GM18861 (cell line): Measurements from ENCODE around the gene RANBP10.

Source experiments
- ATAC-seq: cut with Tn5 transposase; IDR thresholded peaks from one replicate; pipeline ENCODE4 v1.9.1; 2021; ENCODE audit not compliant: unreplicated experiment

RANBP10 gene

GRCh38 chr16:67828651-67829050 is 22.3 kb upstream of the RANBP10 start:
- ATAC-seq = no peak

GRCh38 chr16:67825906-67826305 is 19.5 kb upstream of the RANBP10 start:
- no peak for ATAC-seq

DNA sequence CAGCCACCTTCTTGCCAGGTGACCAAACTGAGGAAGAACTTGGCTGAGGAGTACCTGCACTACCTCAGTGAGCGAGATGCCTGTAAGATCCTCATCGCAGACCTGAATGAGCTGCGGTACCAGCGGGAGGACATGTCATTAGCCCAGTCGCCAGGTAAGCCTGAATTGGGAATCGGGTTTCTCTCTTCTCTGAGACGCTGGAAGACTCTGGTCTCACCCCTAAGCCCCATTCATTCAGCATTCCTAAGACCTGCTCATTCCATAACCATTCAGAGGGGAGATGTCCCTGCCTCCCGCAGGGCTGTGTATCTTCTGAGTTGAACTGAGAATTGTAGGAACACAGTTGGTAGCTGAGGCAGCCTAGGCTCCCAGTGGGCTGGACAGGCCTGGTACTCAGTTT is 18.8 kb upstream of the RANBP10 start:
- ATAC-seq = no peak

GRCh38 chr16:67822511-67822910 is 16.2 kb upstream of the RANBP10 start:
- ATAC-seq = no peak

GRCh38 chr16:67820608-67821259 is 14.4 kb upstream of the RANBP10 start:
- no peak for ATAC-seq

DNA sequence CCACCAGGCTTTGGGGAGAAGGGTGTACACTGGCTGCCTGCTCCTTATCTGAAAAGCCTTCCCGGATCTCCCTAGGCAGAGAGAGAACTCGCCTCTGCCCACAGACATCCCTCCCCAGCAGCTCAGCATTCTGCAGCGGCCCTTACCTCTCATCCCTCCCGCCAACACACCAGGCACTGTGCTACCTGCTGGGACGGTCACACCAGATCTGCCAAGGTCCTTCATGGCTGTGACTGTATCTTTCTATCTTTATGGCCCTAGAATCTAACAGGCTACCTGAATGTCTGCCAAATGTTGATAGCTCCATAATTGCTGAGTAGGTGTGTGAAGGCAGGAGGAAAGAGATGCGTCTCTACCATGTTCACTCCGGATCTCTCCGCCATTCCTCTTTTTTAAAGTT is 8.2 kb upstream of the RANBP10 start:
- ATAC-seq = no peak

DNA sequence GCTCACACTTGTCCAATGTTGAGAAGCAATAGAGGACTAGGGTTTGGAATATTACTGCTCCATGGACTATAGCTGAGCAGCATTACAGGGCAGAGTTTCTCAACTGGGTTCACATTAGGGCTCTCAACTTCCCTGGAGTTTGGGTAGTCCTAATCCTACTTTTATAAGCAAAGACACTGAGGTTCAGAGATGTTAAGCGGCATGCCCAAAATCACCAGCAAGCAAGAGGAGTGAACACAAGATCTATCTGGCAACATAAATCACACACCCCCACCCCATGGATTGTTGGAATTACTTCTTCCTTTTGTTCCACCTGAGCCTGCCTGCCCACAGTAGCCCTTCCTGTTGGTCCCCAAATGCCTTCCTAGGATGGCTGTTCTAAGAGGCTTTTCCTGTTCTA is 5.5 kb upstream of the RANBP10 start:
- no peak for ATAC-seq

DNA sequence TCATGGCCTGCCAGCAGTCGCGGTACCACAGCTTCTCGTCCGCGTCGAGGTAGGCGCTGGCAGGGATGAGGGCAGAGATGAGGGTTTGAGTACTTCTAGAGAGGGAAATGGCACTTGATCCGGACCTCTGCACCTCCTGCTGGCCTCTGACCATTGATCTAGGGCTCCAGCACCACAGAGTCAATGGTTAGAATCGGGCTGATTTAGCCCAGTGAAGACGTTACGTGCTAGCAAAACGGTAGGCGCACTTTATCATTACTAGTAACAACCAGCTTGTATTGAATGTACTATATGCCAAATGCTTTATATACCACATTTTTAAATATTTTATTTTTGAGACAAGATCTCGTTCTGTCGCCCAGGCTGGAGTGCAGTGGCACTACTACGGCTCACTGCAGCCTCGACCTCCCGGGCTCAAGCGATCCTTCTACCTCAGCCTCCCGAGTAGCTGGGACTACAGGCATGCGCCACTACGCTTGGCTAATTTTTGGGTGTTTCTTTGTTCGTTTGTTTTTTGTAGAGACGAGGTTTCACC is 855 bp upstream of the RANBP10 start:
- ATAC-seq = no peak

DNA sequence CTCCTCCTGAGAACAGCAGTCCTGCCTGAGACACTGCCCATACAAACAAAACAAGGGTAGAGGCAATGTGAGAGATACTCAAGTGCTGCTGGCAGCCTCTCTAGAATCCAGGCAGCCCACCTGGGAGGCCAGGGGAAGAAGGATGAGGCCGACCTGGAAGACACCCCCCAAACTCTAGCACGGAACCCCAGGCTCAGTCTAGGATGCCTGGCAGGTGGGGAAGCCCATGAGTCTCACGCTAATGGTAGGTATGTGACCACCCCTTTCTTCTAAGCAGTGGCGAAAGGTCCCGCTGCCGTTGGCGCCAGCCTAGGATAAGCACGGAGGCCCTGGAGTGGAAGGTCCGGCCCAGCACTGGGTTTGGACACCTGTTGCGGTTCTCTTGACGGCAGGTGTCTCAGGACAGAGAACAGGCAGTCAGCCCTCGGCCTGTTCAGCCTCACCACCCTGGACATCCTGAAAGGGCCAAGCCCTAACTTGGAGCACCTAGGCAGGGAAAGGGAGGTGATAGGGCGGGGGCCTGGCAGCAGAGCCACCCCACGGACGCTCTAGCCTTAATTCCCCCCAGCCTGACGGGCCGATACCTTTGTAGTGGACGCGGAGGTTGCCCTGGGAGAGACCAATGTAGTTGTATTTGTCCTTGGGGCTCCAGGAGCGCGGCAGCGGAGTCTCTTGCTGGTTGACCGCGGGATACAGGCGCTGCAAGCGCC is 487 bp downstream of the RANBP10 start:
- no peak for ATAC-seq

GRCh38 chr16:67804853-67805542 is 1.4 kb downstream of the RANBP10 start:
- no peak for ATAC-seq

GRCh38 chr16:67803894-67804293 is 2.5 kb downstream of the RANBP10 start:
- no peak for ATAC-seq

GRCh38 chr16:67801883-67802282 is 4.5 kb downstream of the RANBP10 start:
- no peak for ATAC-seq

GRCh38 chr16:67801241-67801640 is 5.1 kb downstream of the RANBP10 start:
- ATAC-seq = no peak

DNA sequence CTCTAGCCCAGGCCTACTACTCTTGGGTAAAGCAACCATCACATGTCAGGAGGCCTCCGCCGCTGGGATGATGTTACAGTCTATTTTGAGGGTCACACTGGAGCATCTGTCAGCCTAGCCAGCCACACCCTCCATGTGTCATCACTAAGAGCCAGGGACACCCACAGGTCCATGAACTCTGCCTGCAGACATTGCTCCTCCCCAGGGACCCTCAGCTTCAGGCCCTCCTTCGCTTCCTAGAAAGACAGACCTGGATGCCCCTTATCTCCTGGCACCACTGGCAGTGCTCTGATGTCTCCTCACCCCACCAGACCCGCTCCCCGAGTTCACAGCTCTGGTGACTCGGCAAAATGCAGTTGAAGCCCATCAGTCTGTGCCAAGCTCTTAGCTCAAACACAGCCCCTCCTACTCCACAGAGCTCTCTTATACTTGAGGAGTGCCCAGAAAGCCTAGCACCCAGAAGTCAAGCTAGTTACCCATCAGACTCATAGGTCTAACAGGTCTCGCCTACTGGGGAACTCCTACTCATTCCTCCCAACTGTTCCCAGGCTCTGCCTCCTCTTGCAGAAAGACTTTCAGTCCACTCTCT is 5.9 kb downstream of the RANBP10 start:
- ATAC-seq = no peak

- no peak for ATAC-seq
These were observed 10.2 kb downstream of the RANBP10 start for GRCh38 chr16:67796099-67796718.

- no peak for ATAC-seq
These were observed 16.3 kb downstream of the RANBP10 start for GRCh38 chr16:67790071-67790470.

- no peak for ATAC-seq
These were observed 19.9 kb downstream of the RANBP10 start for GRCh38 chr16:67786491-67786890.

DNA sequence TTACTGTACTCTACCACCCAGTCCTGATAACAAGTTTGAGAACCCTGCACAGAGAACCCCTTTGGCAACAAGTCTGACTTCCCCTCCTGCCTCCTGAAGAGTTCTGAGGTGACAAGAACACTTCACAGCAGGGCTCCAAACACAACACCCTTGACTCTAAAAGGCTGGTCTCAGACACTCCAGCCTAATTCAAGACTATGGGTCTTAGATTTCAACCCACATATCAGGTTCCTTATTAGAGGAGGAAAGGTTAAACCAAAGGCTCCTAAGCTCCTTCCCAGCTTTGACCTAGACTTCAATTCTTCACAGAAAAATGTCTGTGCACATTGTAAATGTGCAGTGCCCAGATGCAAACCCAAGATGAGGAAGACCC is 23.0 kb downstream of the RANBP10 start:
- no peak for ATAC-seq

DNA sequence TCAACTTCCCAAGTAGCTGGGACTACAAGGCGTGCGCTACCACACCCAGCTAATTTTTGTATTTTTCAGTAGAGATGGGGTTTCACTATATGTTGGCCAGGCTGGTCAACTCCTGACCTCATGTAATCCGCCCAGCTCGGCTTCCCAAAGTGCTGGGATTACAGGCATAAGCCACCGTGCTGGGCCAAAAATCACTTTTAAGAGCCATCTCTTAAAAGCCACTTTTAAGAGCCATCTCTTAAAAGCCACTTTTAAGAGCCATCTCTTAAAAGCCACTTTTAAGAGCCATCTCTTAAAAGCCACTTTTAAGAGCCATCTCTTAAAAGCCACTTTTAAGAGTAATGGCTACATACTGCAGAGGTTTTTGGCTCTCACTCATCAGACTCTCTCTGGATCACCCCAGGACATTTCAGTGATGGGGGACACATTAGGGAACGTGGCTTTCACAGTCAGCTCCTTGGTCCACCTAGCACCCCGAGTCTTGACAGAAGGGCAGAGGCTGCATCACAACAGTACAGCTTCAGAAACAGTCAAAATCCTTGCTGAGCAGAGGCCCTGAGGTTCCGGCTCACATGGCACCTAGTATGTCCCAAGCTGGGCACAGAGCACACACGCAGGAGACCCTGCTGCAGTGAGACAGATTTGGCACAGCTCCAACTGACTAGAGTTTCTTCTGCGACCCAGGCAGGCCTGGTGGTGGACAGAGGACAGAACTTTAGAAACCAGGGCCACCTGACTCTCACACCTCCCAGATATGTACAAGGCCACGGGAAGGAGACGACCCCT is 23.6 kb downstream of the RANBP10 start:
- ATAC-seq = no peak

GRCh38 chr16:67781565-67781921 is 24.8 kb downstream of the RANBP10 start:
- ATAC-seq = no peak
